Sigmoid colon (tissue), 4 donors: ENCODE results near the gene NPPA.

ENCODE experiments used
- CTCF ChIP-seq, 4 experiments: fragments of 450-650 bp in 3 of 4; fragments of 200-600 bp in 1 of 4; IDR thresholded peaks; one replicate each; pipeline ENCODE4 v1.5.1; 2016 to 2019; ENCODE audit warnings: antibody characterized with exemption in 4 of 4, mild to moderate bottlenecking in 3 of 4, moderate library complexity in 2 of 4
- EP300 ChIP-seq, 4 donors: sonication (generic); formaldehyde crosslinking; IDR thresholded peaks; one replicate each; pipeline ENCODE4 v1.6.1; 2017; ENCODE audit warnings: antibody characterized with exemption in 4 of 4
- POLR2A ChIP-seq, 2 donors: fragments of 450-650 bp; IDR thresholded peaks; one replicate each; pipeline ENCODE4 v1.6.1; 2016; ENCODE audit warnings: antibody characterized with exemption in 2 of 2, mild to moderate bottlenecking in 2 of 2, moderate library complexity in 2 of 2
- POLR2AphosphoS5 ChIP-seq, 4 donors: sonication (generic); formaldehyde crosslinking; IDR thresholded peaks; one replicate each; pipeline ENCODE4 v1.6.1; 2017; ENCODE audit warnings: antibody characterized with exemption in 4 of 4

GRCh38 chr1:11822091-11822490, 25.5 kb downstream of the NPPA start:
- no peak for TF ChIP-seq CTCF (IDR thresholded peaks at IDR 0.05)
- no peak for TF ChIP-seq EP300 (IDR thresholded peaks at IDR 0.05)
- no peak for TF ChIP-seq POLR2A (IDR thresholded peaks at IDR 0.05)
- TF ChIP-seq POLR2AphosphoS5 (IDR thresholded peaks at IDR 0.05), result no peak
